Bronchial epithelial cell (primary cell): Measurements from ENCODE around the gene CNTN1. TPM values are rescaled to one million over a fixed set of nuclear protein-coding genes. Genes with fewer than 3 reads are reported as not detected.

Source experiments
- DNase-seq: peaks from one replicate; pipeline ENCODE4 v3.0.0-alpha.2; 2010; ENCODE audit warnings: low read depth
- FAIRE-seq: peaks from 2 replicates; lab custom pipeline; 2011; peaks lifted over from hg19 to GRCh38; lab: Jason Lieb, UNC
- H3K27me3 ChIP-seq: 2 replicates; pipeline ENCODE4 v1.5.1; 2011; ENCODE audit warnings: low read length; ENCODE audit not compliant: control insufficient read depth, insufficient read depth
- H3K36me3 ChIP-seq: 2 replicates; pipeline ENCODE4 v1.5.1; 2011; ENCODE audit warnings: low read length; ENCODE audit not compliant: control insufficient read depth, insufficient read depth
- H3K4me3 ChIP-seq: 2 replicates; pipeline ENCODE4 v1.5.1; 2011; ENCODE audit warnings: mild to moderate bottlenecking, low read depth, low read length, control low read depth
- total RNA-seq: library from RNA; depleted of rRNA; stranded (reverse); fragments of >200 nt; gene quantifications from 2 replicates; pipeline ENCODE4 v1.2.1, GENCODE V29; 2014
- TF ChIP-seq, protein P1 (sequence below): IDR thresholded peaks from 2 replicates; pipeline ENCODE4 v1.5.1; 2011; ENCODE audit warnings: mild to moderate bottlenecking, moderate library complexity, low read length, control low read depth, inconsistent platforms; ENCODE audit not compliant: insufficient read depth, severe bottlenecking

The CNTN1 gene
- total RNA-seq, 1 donor from 2014 or later, result 2.4 TPM

DNA sequence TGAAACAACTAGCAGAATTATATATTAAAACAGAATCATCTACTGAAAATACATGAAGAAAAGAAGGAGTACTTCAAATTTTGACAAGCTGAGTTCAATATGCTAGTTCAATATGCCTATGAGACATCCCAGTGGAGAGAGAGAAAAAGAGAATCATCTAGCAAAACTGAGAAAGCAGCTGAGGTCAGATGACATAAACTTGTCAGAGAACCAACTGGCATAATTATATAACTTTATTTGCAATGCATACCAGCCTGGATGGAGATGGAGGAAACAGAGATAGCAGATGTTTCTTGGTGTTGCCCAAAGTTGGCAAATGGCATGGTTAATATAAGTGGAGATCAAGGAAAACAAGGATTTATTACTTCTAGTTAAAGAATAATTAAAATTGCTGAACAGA, 347.2 kb downstream of the CNTN1 start:
- no peak for FAIRE-seq
- H3K4me3 ChIP-seq, result no peak overlapping the region
- H3K36me3 ChIP-seq, result no peaks in the 10 kb centered on the region
- no peaks in the 10 kb centered on the region for H3K27me3 ChIP-seq
- TF ChIP-seq, protein P1, sequence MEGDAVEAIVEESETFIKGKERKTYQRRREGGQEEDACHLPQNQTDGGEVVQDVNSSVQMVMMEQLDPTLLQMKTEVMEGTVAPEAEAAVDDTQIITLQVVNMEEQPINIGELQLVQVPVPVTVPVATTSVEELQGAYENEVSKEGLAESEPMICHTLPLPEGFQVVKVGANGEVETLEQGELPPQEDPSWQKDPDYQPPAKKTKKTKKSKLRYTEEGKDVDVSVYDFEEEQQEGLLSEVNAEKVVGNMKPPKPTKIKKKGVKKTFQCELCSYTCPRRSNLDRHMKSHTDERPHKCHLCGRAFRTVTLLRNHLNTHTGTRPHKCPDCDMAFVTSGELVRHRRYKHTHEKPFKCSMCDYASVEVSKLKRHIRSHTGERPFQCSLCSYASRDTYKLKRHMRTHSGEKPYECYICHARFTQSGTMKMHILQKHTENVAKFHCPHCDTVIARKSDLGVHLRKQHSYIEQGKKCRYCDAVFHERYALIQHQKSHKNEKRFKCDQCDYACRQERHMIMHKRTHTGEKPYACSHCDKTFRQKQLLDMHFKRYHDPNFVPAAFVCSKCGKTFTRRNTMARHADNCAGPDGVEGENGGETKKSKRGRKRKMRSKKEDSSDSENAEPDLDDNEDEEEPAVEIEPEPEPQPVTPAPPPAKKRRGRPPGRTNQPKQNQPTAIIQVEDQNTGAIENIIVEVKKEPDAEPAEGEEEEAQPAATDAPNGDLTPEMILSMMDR, result no peak
- no peak for DNase-seq

DNA sequence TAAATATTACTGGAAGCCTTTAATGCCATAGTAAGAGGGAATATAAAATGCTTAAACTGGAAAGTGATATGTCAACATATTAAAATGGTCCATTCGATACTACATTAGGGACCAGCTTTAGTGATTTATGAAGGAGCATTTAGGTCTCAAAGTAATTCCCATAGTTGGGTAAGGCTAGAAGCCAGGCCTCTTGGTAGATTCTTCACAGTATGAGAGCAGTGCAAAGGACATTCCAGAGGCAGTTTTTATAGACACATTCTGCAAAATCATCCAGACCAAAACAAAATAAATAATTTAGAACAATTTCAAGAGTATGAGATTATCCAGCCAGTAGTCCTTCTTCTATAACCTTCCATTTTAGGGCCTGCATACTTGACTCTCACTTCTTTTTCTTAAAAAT, 353.3 kb downstream of the CNTN1 start:
- Histone ChIP-seq H3K4me3 (no peak overlapping the region), H3K27me3 (no peaks in the 10 kb centered on the region), H3K36me3 (no peaks in the 10 kb centered on the region)
- FAIRE-seq, result no peak
- TF ChIP-seq, protein P1, result no peak
- no peak for DNase-seq

- TF ChIP-seq, protein P1, result no peak
- no peaks in the 10 kb centered on the region for H3K27me3 ChIP-seq
- DNase-seq (no peak), FAIRE-seq (no peak)
- no peak overlapping the region for H3K4me3 ChIP-seq
- no peaks in the 10 kb centered on the region for H3K36me3 ChIP-seq
These were observed 356.8 kb downstream of the CNTN1 start for GRCh38 chr12:41049033-41049432.

- H3K36me3 ChIP-seq, result no peaks in the 10 kb centered on the region
- no peak for DNase-seq
- no peak for FAIRE-seq
- no peaks in the 10 kb centered on the region for H3K27me3 ChIP-seq
- H3K4me3 ChIP-seq, result no peak overlapping the region
- TF ChIP-seq, protein P1, result no peak
These were observed 359.7 kb downstream of the CNTN1 start for GRCh38 chr12:41051954-41052353.

DNA sequence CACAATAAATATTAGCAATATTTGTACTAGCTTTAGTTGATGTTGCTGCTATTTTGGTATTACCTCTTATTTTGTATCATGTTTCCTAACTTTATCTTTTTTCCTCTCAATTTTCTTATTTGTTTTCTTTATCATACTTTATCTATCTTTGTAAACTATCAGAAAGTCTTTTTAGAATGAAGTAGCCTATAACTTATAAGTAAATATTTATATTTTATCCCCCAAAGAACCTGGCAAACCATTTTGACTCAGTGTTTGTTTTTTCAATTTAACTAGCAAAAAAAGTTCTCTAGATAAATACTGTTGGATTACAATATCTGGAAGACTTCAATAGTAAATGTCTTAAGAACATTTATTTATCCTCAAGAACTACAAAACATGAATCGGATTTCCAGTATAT, 360.2 kb downstream of the CNTN1 start:
- Histone ChIP-seq H3K4me3 (no peak overlapping the region), H3K27me3 (no peaks in the 10 kb centered on the region), H3K36me3 (no peaks in the 10 kb centered on the region)
- FAIRE-seq (no peak), DNase-seq (no peak)
- TF ChIP-seq, protein P1, result no peak

GRCh38 chr12:41053046-41053445, 360.8 kb downstream of the CNTN1 start:
- Histone ChIP-seq H3K27me3 (no peaks in the 10 kb centered on the region), H3K36me3 (no peaks in the 10 kb centered on the region), H3K4me3 (no peak overlapping the region)
- TF ChIP-seq, protein P1, result no peak
- DNase-seq, result no peak
- FAIRE-seq, result no peak
